CD14-positive monocyte (primary cell): ENCODE measurements around the gene LRRC43. TPM values are rescaled to one million over a fixed set of nuclear protein-coding genes. Genes with fewer than 3 reads are reported as not detected.

Experiments
- DNase-seq, 3 donors: peaks; one replicate each; pipeline ENCODE4 v3.0.0-alpha.2; 2011 to 2022
- H2AFZ ChIP-seq: 2 replicates; pipeline ENCODE4 v1.6.0; 2012; ENCODE audit warnings: mild to moderate bottlenecking, low read depth, low read length, inconsistent platforms; ENCODE audit not compliant: insufficient read depth, poor library complexity, severe bottlenecking
- H3K27ac ChIP-seq, 2 donors: 1 replicate in 1 of 2; 2 replicates in 1 of 2; pipeline ENCODE4 v1.5.1; 2012 to 2013; ENCODE audit warnings: low read length in 2 of 2, control low read depth in 1 of 2, inconsistent platforms in 1 of 2, low read depth in 1 of 2, mild to moderate bottlenecking in 1 of 2
- H3K27me3 ChIP-seq, 2 donors: one replicate each; pipeline versions ENCODE4 v1.6.0 to v1.6.1; 2011 to 2013; ENCODE audit warnings: low read length in 2 of 2; ENCODE audit not compliant: control insufficient read depth in 2 of 2, insufficient read depth in 2 of 2
- H3K36me3 ChIP-seq, 2 donors: replicated peaks in 1 of 2; 1 replicate in 1 of 2; 2 replicates in 1 of 2; pipeline versions ENCODE4 v1.5.1 to v1.6.1; 2012 to 2013; ENCODE audit warnings: low read length in 2 of 2, control low read depth in 1 of 2, inconsistent platforms in 1 of 2, mild to moderate bottlenecking in 1 of 2; ENCODE audit not compliant: insufficient read depth in 2 of 2, control insufficient read depth in 1 of 2
- H3K4me1 ChIP-seq, 2 donors: 1 replicate in 1 of 2; 2 replicates in 1 of 2; pipeline versions ENCODE4 v1.5.1 to v1.6.1; 2012 to 2013; ENCODE audit warnings: low read length in 2 of 2, control low read depth in 1 of 2, inconsistent platforms in 1 of 2, mild to moderate bottlenecking in 1 of 2, moderate library complexity in 1 of 2; ENCODE audit not compliant: insufficient read depth in 2 of 2, control insufficient read depth in 1 of 2
- H3K4me2 ChIP-seq: replicated peaks from 2 replicates; pipeline ENCODE3; 2012; ENCODE audit warnings: low read length, moderate library complexity, mild to moderate bottlenecking; ENCODE audit not compliant: poor library complexity, severe bottlenecking; ENCODE audit errors: extremely low read depth
- H3K4me3 ChIP-seq, 3 experiments: fragments of 200-600 bp in 1 of 3; sonication (generic) in 1 of 3; replicated peaks in 1 of 3; 1 replicate in 2 of 3; 2 replicates in 1 of 3; pipeline ENCODE4 v1.5.1; 2011 to 2013; ENCODE audit warnings: low read length in 3 of 3, mild to moderate bottlenecking in 3 of 3, control low read depth in 2 of 3, low read depth in 2 of 3, inconsistent platforms in 1 of 3, moderate library complexity in 1 of 3
- H3K79me2 ChIP-seq: 2 replicates; pipeline ENCODE4 v1.6.0; 2012; ENCODE audit warnings: mild to moderate bottlenecking, control low read depth, inconsistent platforms, low read length, moderate library complexity; ENCODE audit not compliant: insufficient read depth
- H3K9ac ChIP-seq: 2 replicates; pipeline ENCODE4 v1.6.0; 2017; ENCODE audit warnings: low read length, mild to moderate bottlenecking; ENCODE audit not compliant: insufficient read depth, poor library complexity, severe bottlenecking
- H3K9me3 ChIP-seq, 2 donors: replicated peaks in 1 of 2; 1 replicate in 1 of 2; 2 replicates in 1 of 2; pipeline versions ENCODE4 v1.5.1 to v1.6.1; 2012 to 2013; ENCODE audit warnings: low read length in 2 of 2, control low read depth in 1 of 2; ENCODE audit not compliant: control insufficient read depth in 1 of 2, insufficient read depth in 1 of 2
- H4K20me1 ChIP-seq: 2 replicates; pipeline ENCODE4 v1.6.0; 2012; ENCODE audit warnings: mild to moderate bottlenecking, low read length, control low read depth, moderate library complexity; ENCODE audit not compliant: insufficient read depth
- H3K27ac Mint-ChIP-seq, 7 donors: one replicate each; pipeline ENCODE4 v1.8.0; 2020; ENCODE audit warnings: mild to moderate bottlenecking in 7 of 7, mixed read lengths in 7 of 7, moderate library complexity in 6 of 7, inconsistent platforms in 2 of 7
- H3K27me3 Mint-ChIP-seq, 3 donors: one replicate each; pipeline ENCODE4 v1.8.0; 2021 to 2022; ENCODE audit warnings: low read depth in 3 of 3, mild to moderate bottlenecking in 3 of 3, mixed read lengths in 3 of 3, moderate library complexity in 3 of 3, inconsistent platforms in 1 of 3
- H3K36me3 Mint-ChIP-seq, 2 donors: one replicate each; pipeline ENCODE4 v1.8.0; 2020; ENCODE audit warnings: mixed read lengths in 2 of 2, inconsistent platforms in 1 of 2, mild to moderate bottlenecking in 1 of 2
- H3K4me1 Mint-ChIP-seq: one replicate; pipeline ENCODE4 v1.8.0; 2020; ENCODE audit warnings: mild to moderate bottlenecking, mixed read lengths
- H3K4me3 Mint-ChIP-seq, 2 donors: one replicate each; pipeline ENCODE4 v1.8.0; 2020; ENCODE audit warnings: mild to moderate bottlenecking in 2 of 2, mixed read lengths in 2 of 2, moderate library complexity in 1 of 2
- H3K9me3 Mint-ChIP-seq, 7 donors: one replicate each; pipeline ENCODE4 v1.8.0; 2020 to 2022; ENCODE audit warnings: mixed read lengths in 7 of 7, mild to moderate bottlenecking in 6 of 7, moderate library complexity in 6 of 7, inconsistent platforms in 2 of 7
- WGBS: methylation state at CpG from one replicate; pipeline ENCODE4 v1.1.5; 2013; ENCODE audit warnings: missing lambda C conversion rate; ENCODE audit not compliant: insufficient coverage; 5-methylcytosine and 5-hydroxymethylcytosine counted together
- intact Hi-C, 2 donors: fragments of 100-400 bp; cut with micrococcal nuclease; formaldehyde crosslinking; loops; one replicate each; pipeline versions ENCODE4 v1.15.0 to v1.15.1; 2023
- polyA plus RNA-seq, 3 donors: library from polyadenylated mRNA; depleted of rRNA in 1 of 3; unstranded in 2 of 3; stranded (reverse) in 1 of 3; fragments of 300-500 nt in 2 of 3; fragments of >200 nt in 1 of 3; fragmentation: Illumina TruSeq in 2 of 3; gene quantifications; 1 replicate in 2 of 3; 2 replicates in 1 of 3; pipeline ENCODE4 v1.2.3, GENCODE V29; 2012 to 2021
- TF ChIP-seq, protein P1 (sequence below): fragments of 200-600 bp; IDR thresholded peaks from one replicate; pipeline ENCODE4 v1.8.0; 2022; ENCODE audit warnings: antibody characterized with exemption, mild to moderate bottlenecking

LRRC43 gene
- polyA plus RNA-seq, 3 donors: 0.19 TPM; not detected in 2

DNA sequence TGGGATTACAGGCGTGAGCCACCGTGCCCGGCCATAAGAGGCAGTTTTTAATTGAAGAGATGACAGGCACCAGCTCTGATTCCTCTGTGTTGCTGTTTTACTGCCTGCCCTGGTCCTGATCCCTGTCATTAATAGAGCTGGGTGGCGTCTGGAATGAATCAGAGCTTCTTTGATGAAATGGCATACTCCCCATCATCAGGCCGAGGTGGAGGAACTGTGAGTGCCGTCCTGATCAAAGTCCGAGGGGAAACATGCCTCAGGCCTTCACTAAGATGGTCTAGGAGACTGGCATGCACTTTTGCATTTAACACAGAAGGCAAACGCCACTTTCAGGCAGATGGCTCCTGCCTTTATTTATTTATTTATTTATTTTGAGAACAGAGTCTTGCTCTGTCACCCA lies 43.0 kb upstream of the LRRC43 start:
- intact Hi-C loops: no loop called here
- peaks cover 89 to 93% of the 10 kb centered on the region in 2 donors for H3K36me3 ChIP-seq
- H3K4me3 Mint-ChIP-seq: no peak overlapping the region
- H3K4me2 ChIP-seq: no peak overlapping the region
- H3K4me1 Mint-ChIP-seq: no peaks in the 10 kb centered on the region
- H3K9me3 Mint-ChIP-seq: no peaks in the 10 kb centered on the region
- no peaks in the 10 kb centered on the region for H3K27me3 ChIP-seq
- no peaks in the 10 kb centered on the region for H3K9me3 ChIP-seq
- no peak overlapping the region for H3K4me3 ChIP-seq
- no peak overlapping the region for H3K27ac ChIP-seq
- no peaks in the 10 kb centered on the region for H3K4me1 ChIP-seq
- TF ChIP-seq, protein P1, sequence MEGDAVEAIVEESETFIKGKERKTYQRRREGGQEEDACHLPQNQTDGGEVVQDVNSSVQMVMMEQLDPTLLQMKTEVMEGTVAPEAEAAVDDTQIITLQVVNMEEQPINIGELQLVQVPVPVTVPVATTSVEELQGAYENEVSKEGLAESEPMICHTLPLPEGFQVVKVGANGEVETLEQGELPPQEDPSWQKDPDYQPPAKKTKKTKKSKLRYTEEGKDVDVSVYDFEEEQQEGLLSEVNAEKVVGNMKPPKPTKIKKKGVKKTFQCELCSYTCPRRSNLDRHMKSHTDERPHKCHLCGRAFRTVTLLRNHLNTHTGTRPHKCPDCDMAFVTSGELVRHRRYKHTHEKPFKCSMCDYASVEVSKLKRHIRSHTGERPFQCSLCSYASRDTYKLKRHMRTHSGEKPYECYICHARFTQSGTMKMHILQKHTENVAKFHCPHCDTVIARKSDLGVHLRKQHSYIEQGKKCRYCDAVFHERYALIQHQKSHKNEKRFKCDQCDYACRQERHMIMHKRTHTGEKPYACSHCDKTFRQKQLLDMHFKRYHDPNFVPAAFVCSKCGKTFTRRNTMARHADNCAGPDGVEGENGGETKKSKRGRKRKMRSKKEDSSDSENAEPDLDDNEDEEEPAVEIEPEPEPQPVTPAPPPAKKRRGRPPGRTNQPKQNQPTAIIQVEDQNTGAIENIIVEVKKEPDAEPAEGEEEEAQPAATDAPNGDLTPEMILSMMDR: no peak
- WGBS: 100% methylated on average over 3 of the region's 8 CpGs
- H3K36me3 Mint-ChIP-seq: peaks cover 65 to 91% of the 10 kb centered on the region in 2 donors
- no peak overlapping the region for H2AFZ ChIP-seq
- H4K20me1 ChIP-seq: peaks cover 37% of the 10 kb centered on the region
- H3K27me3 Mint-ChIP-seq: no peaks in the 10 kb centered on the region
- no peak overlapping the region for H3K9ac ChIP-seq
- no peaks in the 10 kb centered on the region for H3K79me2 ChIP-seq
- no peak overlapping the region for H3K27ac Mint-ChIP-seq
- DNase-seq: no peak

DNA sequence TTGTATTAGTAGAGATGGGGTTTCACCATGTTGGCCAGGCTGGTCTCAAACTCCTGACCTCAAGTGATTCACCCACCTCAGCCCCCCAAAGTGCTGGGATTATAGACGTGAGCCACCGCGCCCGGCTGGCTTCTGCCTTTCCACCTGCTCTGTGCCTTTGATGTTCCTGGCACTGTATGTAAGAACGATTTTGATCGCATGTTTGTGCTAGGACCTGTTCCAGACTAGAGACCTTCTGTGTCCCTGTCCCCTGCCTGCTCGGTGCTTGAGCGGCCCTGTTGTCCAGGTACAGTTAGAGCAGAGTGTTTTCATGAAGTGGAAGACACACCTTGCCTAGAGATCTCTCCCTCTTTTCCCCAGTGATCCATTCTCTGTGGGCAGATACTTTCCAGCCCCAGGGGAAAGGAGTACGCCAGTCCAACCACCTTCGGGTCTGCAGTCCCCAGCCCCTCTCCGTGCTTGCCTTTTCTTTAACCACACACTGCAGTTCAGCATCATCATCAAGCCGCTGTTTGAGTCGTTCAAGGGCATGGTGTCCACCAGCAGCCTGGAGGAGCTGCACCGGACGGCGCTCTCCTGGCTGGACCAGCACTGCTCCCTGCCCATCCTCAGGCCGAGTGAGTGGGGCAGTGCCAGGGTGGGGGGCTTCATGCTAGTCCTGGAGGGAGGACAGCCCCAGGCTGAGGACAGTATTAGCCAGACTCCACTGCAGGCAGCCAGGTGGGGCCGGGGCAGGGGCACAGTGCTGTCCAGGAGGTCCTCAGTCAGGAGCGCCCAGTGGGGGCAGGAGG lies 42.3 kb upstream of the LRRC43 start:
- H3K36me3 Mint-ChIP-seq: peaks cover 58 to 88% of the 10 kb centered on the region in 2 donors
- Histone ChIP-seq H3K9ac (no peak overlapping the region), H4K20me1 (peaks cover 44% of the 10 kb centered on the region), H3K79me2 (no peaks in the 10 kb centered on the region), H3K4me3 (no peak overlapping the region), H3K4me1 (no peaks in the 10 kb centered on the region), H2AFZ (no peak overlapping the region), H3K36me3 (peaks cover 83 to 86% of the 10 kb centered on the region in 2 donors), H3K27ac (no peak overlapping the region), H3K27me3 (no peaks in the 10 kb centered on the region), H3K4me2 (no peak overlapping the region), H3K9me3 (no peaks in the 10 kb centered on the region)
- peaks cover 0 to 2% (median 0%) of the 10 kb centered on the region in 3 donors for H3K27me3 Mint-ChIP-seq
- TF ChIP-seq, protein P1: no peak
- no peak overlapping the region for H3K4me3 Mint-ChIP-seq
- DNase-seq: no peak
- H3K27ac Mint-ChIP-seq: peak overlapping the region in 1 of 7 donors; percentile 40
- H3K9me3 Mint-ChIP-seq: no peaks in the 10 kb centered on the region
- WGBS: 96% methylated on average over 12 of the region's 19 CpGs
- intact Hi-C loops: no loop called here
- H3K4me1 Mint-ChIP-seq: no peaks in the 10 kb centered on the region
